Epithelial cell of proximal tubule (primary cell): Measurements from ENCODE around the gene MOXD1. TPM values are rescaled to one million over a fixed set of nuclear protein-coding genes. Genes with fewer than 3 reads are reported as not detected.
"Not testable (repeated sequence)": the region's sequence is repeated elsewhere in the genome, so short reads cannot be mapped to it uniquely, and the experiment has no call there.

ENCODE experiments used
- DNase-seq: peaks from one replicate; pipeline ENCODE4 v3.0.0-alpha.2; 2011; ENCODE audit warnings: low read depth
- H3K4me3 ChIP-seq: 2 replicates; pipeline ENCODE4 v1.5.1; 2011; ENCODE audit warnings: low read depth, mild to moderate bottlenecking, low read length
- total RNA-seq: library from RNA; depleted of rRNA; stranded (reverse); fragments of >200 nt; gene quantifications from 2 replicates; pipeline ENCODE4 v1.2.3, GENCODE V29; 2015
- TF ChIP-seq, protein P1 (sequence below): conservative IDR thresholded peaks from 2 replicates; pipeline ENCODE4 v1.5.1; 2012; ENCODE audit warnings: low read depth, mild to moderate bottlenecking, low read length

MOXD1 gene
- total RNA-seq, 1 donor from 2014 or later, result 47.9 TPM

- DNase-seq, result no peak
- no peak overlapping the region for H3K4me3 ChIP-seq
- TF ChIP-seq, protein P1, sequence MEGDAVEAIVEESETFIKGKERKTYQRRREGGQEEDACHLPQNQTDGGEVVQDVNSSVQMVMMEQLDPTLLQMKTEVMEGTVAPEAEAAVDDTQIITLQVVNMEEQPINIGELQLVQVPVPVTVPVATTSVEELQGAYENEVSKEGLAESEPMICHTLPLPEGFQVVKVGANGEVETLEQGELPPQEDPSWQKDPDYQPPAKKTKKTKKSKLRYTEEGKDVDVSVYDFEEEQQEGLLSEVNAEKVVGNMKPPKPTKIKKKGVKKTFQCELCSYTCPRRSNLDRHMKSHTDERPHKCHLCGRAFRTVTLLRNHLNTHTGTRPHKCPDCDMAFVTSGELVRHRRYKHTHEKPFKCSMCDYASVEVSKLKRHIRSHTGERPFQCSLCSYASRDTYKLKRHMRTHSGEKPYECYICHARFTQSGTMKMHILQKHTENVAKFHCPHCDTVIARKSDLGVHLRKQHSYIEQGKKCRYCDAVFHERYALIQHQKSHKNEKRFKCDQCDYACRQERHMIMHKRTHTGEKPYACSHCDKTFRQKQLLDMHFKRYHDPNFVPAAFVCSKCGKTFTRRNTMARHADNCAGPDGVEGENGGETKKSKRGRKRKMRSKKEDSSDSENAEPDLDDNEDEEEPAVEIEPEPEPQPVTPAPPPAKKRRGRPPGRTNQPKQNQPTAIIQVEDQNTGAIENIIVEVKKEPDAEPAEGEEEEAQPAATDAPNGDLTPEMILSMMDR, result no peak
Measured at GRCh38 chr6:132330759-132331158, 70.5 kb downstream of the MOXD1 start.

DNA sequence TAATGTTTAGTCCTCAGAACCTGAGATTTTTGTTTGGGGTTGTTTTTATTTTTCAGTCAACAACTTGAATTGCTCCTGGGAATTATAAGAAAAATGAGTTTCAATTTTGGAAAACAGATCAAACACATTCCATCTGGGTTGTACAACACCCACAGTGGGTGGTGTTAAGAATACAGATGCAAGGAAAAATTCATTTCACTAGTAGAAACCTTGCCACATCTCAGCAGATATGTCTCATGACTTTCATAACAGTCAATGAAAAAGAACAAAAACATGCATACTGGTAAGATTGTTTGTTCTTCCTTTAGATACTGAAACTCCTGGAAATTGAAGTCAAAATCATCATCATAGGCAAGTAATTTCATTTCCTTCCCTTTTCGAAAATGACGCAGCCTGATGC lies 78.9 kb downstream of the MOXD1 start:
- H3K4me3 ChIP-seq, result no peak overlapping the region
- TF ChIP-seq, protein P1, result no peak
- DNase-seq, result no peak

DNA sequence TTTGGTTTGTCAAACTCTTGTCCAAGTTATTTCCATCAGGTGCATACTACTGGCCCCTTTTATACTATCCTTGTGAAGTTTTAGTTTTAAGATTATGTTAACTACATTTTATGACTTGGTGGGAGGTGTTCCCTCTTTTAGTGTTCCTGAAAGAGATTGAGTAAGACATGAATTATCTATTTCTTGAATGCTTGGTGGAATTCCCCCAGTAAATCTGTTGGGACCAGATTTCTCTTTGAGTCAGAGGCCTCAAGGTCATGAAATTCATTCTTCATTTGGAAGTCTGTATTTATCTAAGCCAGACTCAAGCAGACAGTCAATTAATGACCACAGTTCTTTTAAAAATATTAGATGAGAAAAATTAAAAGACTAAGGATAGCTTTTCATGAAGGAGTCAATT lies 81.3 kb downstream of the MOXD1 start:
- H3K4me3 ChIP-seq, result no peak overlapping the region
- TF ChIP-seq, protein P1, result no peak
- DNase-seq, result no peak

- TF ChIP-seq, protein P1, result no peak
- H3K4me3 ChIP-seq, result no peak overlapping the region
- DNase-seq, result no peak
Measured at GRCh38 chr6:132316970-132317369, 84.3 kb downstream of the MOXD1 start.

- TF ChIP-seq, protein P1, result no peak
- no peak for DNase-seq
Measured at GRCh38 chr6:132314432-132314831, 86.8 kb downstream of the MOXD1 start.

DNA sequence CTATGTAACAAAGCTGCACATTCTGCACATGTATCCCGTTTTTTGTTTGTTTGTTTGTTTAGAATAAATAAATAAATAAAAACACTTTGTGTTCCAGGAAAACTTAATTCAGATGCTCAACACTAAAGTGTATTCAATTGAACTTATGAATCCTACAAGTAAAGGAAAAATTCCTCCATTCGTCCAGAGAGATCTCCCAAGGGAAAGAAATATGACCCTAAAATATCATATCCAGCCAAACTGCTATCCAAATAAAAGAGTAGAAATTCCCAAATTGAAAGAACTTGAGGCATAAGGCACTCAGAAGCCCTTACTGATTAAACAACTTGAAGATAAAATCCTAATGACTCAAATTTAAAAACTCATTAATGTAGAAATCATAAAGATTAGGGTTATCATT lies 90.4 kb downstream of the MOXD1 start:
- DNase-seq, result no peak
- H3K4me3 ChIP-seq, result no peak overlapping the region
- TF ChIP-seq, protein P1, result no peak

More at GRCh38 chr6:132314432-132314831, 86.8 kb downstream of the MOXD1 start:
- no peak overlapping the region for H3K4me3 ChIP-seq

GRCh38 chr6:132310151-132310550 lies 91.1 kb downstream of the MOXD1 start:
- DNase-seq, H3K4me3 ChIP-seq: not testable (repeated sequence)
